NCI-H1092 treated with DMSO at 0.1 percent for 48 hours (cell line): ENCODE results near the gene TXNRD3.
"Not testable (repeated sequence)": the region's sequence is repeated elsewhere in the genome, so short reads cannot be mapped to it uniquely, and the experiment has no call there.

ENCODE experiments used
- DNase-seq: peaks from one replicate; lab custom pipeline; 2025; lab: John Stamatoyannopoulos, UW

The TXNRD3 gene

DNA sequence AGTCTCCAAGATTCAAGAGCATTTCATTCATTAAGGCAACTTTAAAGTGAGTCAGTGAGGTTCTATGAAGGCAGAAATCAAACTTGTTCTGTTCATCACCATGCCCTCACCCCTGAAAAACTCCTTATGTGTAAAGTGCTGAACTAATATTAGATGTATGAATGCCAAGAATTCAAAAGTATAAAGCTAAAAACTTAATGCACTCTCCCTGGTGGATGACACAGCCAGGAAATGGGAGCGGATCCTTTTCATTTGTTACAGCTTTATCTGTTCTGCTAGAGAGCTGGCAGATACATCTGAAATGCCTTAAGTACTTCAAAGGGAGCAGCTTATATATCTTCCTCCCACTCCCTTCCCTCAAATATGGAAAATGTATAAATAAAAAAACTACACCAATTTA, 8.2 kb downstream of the TXNRD3 start:
- DNase-seq: no peak

DNA sequence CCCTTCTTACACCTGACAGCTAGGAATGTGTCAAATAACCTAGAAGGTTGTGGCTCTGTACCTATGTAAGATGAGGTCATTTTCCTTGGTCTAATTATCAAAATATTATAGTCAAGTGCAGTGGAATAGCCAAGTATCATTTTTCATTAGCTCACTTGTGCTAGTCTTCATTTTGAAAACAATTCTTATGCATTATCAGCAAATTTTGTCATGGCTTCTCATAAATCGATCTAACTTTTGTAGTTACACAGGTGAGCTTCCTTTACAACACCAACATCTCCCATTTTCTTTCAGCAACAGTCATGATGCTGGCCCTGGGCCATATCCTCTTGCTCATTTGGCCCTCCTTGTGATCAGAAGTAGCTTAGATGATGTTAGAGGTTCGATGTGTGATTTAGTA, 10.3 kb downstream of the TXNRD3 start:
- no peak for DNase-seq

DNA sequence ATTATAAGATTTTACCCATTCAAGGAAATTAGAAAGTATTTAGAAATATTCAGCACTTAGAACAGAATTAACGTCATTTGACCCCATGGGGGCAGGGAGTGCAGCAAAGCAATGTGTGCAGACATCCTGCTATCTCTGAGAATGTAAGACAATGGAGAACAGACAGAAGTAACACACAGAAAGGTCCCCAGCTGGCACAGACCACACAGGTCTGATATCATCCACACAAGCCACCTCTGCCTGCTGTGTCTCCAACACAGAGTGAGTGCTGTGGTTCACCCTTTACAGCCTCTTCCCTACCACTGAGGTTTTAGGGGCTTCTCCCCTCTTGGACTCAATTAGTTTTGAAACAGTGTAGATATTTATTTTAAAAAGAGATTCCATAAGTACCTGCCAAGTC, 16.1 kb downstream of the TXNRD3 start:
- no peak for DNase-seq

DNA sequence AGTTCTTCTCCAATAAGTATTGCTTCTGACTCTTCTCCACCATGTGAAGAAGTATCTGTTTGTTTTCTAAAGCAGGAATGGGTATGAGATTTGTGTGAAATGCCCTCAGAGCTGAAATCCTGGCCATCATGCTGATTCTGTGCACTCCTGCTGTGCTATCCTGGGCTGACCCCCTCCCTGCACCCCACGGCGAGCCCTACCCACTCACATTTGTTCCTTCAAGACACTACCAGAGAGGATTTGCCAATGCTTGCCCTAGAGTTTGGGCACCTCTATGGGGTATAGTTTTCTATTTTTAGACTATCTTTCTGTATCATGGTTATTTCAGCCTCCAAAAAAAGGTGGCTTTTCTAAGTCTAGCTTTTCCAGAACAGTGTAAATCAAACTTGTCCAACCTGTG, 18.5 kb downstream of the TXNRD3 start:
- DNase-seq: no peak

DNA sequence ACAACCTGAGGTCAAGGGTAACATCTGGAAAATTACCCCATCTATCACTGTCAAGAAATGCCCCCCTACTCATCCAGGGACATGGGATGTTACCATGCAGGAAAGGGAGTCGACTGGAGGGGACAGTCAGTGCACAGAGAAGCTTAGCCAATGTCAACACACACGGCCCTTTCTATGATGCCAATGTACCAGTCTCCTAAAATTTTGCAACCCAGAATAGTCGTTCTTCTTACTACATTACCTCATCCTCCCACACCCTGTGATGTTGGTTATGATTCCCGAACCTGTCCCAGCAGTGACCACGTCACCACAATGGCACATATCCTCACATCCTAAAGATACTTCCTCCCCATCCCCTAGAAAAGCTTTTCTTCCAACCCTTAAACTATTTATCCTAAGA, 20.1 kb downstream of the TXNRD3 start:
- no peak for DNase-seq

DNA sequence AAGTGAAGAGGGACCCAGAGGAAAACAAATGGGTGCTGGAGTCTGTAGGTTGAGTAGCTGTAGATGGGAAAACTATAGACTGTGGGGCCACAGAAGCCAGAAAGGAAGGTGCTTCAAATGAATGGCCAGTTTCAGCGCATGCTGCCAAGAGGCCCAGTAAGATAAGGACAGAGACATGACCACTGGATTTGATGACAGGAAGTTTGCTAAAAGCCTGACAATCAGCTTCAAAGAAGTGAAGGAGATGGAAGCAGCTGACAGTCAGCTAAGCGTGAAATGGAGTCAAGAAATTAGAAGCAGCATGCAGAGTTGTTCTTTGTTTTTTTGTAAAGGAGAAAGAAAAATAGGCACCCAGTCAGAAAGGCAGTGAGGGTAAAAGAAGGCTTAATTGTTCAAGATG, 24.9 kb downstream of the TXNRD3 start:
- no peak for DNase-seq

DNA sequence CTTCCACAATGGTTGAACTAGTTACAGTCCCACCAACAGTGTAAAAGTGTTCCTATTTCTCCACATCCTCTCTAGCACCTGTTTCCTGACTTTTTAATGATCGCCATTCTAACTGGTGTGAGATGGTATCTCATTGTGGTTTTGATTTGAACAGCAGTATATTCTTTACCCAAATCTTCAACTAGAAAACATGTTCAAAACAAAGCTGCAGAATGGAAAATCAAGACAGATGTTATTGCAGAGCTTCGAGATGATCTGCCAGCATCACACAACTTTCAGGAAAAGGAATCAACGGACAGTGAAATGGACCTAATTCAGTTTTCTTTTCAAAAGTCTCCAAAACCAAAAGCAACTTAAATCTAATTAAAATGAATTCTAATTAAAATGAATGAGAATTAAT, 29.2 kb downstream of the TXNRD3 start:
- not testable (repeated sequence) for DNase-seq

DNA sequence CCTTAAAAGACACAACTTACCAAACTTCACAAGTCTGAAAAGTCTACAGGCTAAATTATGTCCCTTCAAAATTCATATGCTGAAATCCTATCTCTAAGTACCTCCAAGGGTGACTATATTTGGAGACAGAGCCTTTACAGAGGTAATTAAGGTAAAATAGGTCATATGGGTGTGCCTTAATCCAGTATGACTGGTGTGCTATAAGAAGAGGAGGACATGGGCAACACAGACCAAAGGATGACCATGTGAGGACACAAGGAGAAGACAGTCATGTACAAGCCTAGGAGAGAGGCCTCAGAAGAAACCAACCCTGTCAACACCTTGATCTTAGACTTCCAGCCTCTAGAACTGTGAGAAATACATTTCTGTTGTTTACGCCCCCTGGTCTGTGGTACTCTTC, 32.2 kb downstream of the TXNRD3 start:
- DNase-seq: no peak

DNA sequence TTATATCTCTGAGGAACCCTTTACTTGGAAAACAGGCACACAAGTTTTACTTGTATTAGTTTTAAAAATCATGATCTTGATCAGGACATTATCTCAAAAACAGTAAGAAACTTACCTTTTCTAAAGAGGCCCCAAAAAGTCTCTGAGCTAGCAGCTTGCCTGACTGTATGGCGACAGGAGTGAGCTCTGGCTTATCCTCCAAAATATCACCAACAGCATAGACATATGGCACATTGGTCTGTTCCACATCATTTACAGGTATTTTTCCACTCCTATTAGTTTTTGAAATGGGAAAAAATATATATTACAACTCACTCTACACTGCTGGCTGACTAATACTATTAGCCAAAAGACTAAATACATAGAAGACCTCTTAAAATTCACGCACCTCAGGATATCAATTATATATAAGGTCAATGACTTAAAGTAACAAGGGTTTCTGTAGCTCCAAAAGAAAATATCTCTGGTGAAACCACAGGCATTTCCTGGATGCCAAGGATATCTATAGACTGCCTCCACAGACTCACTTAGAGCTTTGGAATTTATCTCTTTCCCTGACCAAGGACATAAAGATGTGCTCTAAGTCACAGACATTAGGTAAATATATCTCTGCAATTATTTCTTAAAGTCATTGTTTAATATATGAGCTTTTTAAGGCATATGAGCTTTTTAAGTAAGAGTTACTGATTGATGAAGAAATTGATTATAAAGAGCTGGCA, 33.1 kb downstream of the TXNRD3 start:
- DNase-seq: no peak

DNA sequence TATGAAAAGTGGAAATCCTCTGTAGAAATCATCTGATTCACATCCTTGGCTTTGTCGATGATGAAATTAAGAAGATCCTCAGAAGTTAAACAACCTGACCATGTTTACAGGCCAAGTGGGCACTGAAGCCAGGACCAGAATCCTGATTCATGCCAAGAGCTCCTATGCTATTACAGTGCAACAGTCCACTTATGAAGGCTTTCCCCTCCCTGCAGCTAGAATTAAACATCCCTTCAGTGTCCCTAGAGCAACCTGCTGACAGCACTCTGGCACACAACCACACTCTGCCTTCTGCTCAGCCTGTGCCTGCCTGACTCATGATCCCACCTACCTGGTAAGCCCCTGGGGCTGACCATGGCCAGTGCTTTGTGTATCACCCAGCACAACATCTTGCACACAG, 33.8 kb downstream of the TXNRD3 start:
- no peak for DNase-seq

DNA sequence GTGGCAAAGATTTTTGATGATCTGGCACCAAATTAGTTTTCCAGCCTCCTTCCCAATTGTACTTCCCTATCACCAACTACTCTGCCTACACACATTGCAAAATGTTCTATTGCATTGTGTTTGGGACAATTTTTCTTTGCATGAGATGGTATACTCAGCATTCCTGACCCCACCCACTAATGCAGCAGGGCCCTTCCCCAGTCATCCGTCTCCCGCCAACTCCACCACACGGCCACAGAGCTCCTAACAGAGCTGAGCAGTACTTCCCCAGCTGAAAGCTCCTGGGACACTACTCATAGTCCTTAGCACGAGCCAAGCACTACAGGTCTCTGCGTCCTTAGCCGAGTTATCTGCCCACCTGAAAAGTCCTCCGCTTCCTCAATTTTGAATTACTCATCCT, 34.2 kb downstream of the TXNRD3 start:
- DNase-seq: no peak

DNA sequence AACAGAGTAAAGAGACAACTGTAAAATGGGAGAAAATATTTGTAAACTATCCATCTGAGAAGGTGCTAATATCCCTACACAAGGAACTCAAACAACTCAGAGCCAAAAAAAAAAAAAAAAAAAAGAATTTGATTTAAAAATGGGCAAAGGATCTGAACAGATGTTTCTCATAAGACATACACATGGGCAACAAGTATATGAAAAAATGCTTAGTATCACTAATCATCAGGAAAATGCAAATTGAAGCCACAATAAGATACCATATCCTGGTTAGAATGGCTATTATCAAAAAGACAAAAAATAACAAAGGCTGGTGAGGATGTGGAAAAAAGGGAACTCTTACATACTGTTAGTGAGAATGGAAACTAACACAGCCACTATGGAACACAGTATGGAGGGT, 36.2 kb downstream of the TXNRD3 start:
- no peak for DNase-seq

DNA sequence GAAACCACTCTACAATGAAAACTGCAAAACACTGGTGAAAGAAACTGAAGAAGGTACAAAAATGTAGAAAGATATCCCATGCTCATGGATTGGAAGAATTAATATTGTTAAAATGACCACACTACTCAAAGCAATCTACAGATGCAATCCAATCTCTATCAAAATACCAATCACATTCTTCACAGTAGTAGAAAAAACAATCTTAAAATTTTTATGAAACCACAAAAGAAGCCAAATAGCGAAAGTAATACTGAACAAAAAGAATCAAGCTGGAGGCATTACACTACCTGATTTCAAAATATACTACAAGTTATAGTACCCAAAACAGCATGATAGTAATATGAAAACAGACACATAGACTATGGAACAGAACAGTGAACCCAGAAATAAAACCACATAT, 36.9 kb downstream of the TXNRD3 start:
- DNase-seq: no peak

DNA sequence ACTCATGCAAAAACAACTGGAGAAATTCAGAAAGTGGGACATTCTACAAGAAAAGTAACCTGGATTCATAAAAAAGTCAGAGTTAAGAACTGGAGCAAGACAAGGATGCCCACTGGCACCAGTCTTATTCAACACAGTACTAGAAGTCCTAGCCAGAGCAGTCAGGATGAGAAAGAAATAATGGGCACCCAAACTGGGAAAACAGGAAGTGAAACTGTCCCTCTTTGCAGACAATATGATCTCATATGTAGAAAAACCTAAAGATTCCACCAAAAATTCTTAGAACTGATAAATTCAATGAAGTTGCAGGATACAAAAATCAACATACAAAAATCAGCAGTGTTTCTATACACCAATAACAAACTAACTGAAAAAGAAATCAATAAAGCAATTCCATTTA, 37.4 kb downstream of the TXNRD3 start:
- DNase-seq: no peak

- DNase-seq: no peak
Observed at GRCh38 chr3:126616931-126617330, 38.0 kb downstream of the TXNRD3 start.

DNA sequence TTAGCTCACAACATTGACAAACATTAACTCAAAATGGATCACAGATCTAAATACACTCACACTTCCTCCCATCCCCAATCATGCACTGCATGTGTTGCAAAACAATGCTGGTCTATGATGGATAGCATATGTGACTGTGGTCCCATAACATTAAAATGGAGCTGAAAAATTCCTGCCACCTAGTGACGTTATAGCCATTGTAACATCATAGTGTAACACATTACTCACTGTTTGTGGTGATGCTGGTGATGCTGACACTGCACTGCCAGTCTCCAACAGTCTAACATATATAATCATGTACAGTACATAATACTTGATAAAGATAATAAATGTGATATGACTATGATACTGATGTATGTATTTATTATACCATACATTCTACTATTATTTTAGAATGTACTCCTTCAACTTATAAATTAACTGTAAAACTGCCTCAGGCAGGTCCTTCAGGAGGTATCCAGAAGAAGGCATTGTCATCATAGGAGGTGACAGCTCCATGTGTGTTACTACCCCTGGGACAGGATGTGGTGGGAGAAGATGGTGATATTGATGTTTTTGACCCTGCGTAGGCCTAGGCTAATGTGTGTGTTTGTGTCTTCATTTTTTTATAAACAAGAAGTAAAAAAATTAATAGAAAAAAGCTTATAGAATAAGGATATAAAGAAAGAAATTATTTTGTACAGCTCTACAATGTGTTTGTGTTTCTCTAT, 41.3 kb downstream of the TXNRD3 start:
- DNase-seq: no peak

DNA sequence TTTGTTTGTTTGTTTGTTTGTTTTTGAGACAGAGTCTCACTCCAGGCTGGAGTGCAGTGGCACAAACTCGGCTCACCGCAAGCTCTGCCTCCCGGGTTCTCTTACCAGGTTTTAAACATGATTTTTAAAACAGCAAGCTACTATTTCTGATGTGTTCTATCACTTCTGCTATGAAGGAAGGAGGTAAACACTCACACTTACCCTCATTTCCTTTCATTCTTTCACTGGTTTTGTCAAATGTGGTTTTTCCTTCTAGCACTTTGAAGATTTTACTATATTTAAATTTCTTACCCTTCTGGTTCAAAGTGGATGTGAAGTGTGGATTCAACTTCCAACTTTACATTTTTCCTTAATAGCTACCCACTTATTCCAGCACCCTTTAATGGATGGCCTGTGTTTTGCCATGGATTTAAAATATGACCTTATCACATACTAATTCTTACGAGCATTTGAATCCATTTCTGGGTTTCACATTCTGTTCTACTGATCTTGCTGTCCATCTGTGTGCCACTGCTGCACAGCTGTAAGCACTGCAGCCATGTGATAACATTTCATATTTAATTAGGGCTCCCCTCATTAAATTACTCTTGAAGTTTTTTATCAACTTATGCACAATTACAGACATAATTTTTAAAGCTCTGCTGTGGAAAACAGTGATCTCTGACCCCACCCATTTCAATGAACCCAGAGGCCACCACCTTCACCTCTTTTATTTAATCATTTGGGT, 42.3 kb downstream of the TXNRD3 start:
- DNase-seq: no peak

- DNase-seq: no peak
Observed at GRCh38 chr3:126609909-126610308, 45.0 kb downstream of the TXNRD3 start.

DNA sequence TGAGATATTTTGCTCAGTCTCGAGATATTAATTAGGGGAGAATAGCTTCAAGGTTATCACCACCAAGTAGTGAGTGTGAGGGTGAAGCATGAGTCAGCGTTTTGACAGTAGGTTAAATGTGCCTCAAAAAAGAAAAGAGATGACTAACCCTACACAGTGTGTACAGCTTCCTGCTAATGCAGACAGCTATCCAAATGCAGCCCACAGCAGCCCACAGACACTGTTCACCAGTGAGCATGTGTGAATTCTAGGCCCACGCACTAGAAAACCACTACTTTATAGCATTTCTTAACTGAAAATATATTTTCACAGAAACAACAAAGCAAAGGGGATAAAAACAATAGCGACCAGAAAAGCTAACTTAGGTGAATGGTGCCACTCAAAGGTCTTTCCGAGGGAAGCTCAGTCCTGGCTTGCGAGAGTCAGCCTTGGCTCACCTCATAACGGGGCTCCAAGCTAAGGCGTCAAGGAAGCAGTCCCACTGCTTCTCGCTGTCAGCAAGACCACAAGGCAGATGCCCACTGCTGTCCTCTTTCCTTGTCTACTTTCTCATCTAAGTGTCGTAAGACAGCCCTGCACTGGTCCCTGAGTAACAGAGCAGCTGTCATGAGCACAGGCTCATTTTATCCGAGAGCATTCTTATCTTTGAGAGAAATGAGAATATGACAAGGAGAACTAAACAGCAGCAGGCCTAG, 47.6 kb downstream of the TXNRD3 start:
- no peak for DNase-seq

DNA sequence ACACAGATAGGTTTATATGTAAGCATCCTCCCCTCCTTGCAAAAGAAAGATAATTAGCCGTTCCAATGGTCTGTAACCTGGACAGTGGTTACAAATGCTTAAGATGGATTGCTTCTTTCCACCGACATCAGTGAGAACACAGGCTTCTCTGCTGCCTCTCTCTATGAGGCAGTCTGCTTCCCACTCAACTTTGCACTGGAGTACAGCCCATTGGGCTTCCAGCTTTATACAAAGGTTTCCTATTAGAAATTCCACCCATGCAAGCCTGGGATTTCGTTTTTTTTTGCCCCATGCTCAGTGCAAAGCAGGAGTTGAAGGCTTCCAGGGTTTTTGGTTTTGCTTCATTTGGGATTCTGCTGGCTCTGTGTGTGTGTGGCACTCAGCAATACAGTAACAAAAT, 48.9 kb downstream of the TXNRD3 start:
- DNase-seq: no peak

DNA sequence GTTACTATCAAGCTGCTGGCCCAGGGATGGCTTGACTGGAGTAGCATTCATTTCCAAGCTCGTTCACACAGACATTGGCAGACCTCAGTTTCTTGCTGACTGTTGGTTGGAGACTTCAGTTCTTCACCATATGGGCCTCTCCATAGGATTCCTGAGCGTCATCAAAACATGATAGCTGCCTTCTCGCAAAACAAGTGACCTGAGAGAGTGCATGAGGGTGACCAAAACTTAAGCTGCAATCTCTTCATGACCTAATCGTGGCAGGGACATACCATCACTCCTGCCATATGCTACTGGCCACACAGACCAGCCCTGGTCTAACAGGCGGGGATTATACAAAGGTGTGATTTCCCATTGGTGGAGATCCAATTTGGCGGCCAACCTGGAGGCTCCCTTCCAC, 50.2 kb downstream of the TXNRD3 start:
- DNase-seq: no peak

DNA sequence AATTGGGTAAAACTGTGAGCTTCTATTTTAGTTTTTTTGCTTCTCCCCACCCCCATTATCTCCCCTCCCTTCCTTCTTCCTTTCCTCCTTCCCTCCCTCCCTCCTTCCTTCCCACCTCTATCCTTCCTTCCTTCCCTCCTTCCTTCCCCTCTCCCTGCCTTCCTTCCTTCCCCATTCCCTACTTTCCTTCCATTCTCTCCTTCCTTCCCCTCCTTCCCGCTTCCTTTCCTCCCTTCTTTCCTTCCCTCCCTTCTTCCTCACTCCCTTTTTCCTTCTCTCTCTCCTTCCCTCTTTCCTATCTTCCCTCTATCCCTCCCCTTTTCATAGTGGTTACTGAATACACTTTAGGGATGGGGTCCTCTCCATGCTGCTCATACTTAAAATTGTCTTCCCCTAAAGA, 55.8 kb downstream of the TXNRD3 start:
- no peak for DNase-seq

GRCh38 chr3:126595479-126595878, 59.4 kb downstream of the TXNRD3 start:
- DNase-seq: not testable (repeated sequence)
